Fibroblast of skin of right biceps (primary cell): ENCODE data around the gene PIGU.

ENCODE experiments used
- DNase-seq: peaks from one replicate; pipeline ENCODE4 v3.0.0-alpha.2; 2013

Gene PIGU

GRCh38 chr20:34575271-34575670, 101.6 kb downstream of the PIGU start:
- DNase-seq, result no peak

- no peak for DNase-seq
Measured at GRCh38 chr20:34574861-34575260, 102.0 kb downstream of the PIGU start.

GRCh38 chr20:34574426-34574825, 102.5 kb downstream of the PIGU start:
- no peak for DNase-seq

GRCh38 chr20:34573541-34574300, 103.2 kb downstream of the PIGU start:
- DNase-seq, result no peak

- DNase-seq, result no peak
Measured at GRCh38 chr20:34571753-34572152, 105.1 kb downstream of the PIGU start.

GRCh38 chr20:34570859-34571306, 106.0 kb downstream of the PIGU start:
- peak; percentile 85 for DNase-seq

GRCh38 chr20:34569598-34569997, 107.3 kb downstream of the PIGU start:
- no peak for DNase-seq

GRCh38 chr20:34567892-34568865, 108.7 kb downstream of the PIGU start:
- no peak for DNase-seq

GRCh38 chr20:34566978-34567891, 109.7 kb downstream of the PIGU start:
- DNase-seq, result no peak

GRCh38 chr20:34564833-34565232, 112.1 kb downstream of the PIGU start:
- no peak for DNase-seq

GRCh38 chr20:34562641-34563040, 114.3 kb downstream of the PIGU start:
- DNase-seq, result peak; percentile 20

- DNase-seq, result no peak
Measured at GRCh38 chr20:34561661-34562060, 115.2 kb downstream of the PIGU start.

- no peak for DNase-seq
Measured at GRCh38 chr20:34560614-34561013, 116.3 kb downstream of the PIGU start.

- no peak for DNase-seq
Measured at GRCh38 chr20:34560141-34560523, 116.8 kb downstream of the PIGU start.

GRCh38 chr20:34559311-34560140, 117.4 kb downstream of the PIGU start:
- DNase-seq, result no peak

GRCh38 chr20:34558320-34559218, 118.3 kb downstream of the PIGU start, which contains the start of gene MAP1LC3A:
Gene MAP1LC3A, plus strand, starts transcription at chr20:34558718. Its CDS starts 151 bp downstream, at chr20:34558869.
- peak; percentile 98 for DNase-seq

- DNase-seq, result no peak
Measured at GRCh38 chr20:34557936-34558319, 119.0 kb downstream of the PIGU start.

- DNase-seq, result no peak
Measured at GRCh38 chr20:34553366-34553867, 123.5 kb downstream of the PIGU start.

GRCh38 chr20:34552569-34552968, 124.3 kb downstream of the PIGU start:
- DNase-seq, result no peak

GRCh38 chr20:34549929-34550305, 127.0 kb downstream of the PIGU start:
- no peak for DNase-seq
